ENCODE data around the gene PRSS58.

PRSS58 gene

DNA sequence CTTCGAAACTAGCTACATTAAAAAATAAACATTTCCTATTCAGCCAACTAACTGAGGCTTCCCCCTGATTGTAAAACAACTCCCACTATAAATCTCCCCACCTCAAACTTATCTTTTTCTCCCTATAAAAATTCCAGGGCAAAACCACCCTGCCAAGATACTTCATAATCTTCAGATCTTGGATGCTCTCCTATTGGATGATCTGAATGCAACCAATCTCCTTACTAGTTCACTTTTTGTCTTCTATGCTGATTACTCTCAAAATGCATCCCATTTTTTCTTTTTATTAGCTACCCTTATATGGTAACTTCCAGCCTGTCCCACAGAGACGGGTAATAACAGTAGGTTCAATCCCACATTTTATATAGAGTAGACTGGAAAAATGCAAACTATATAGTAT is 15.0 kb upstream of the PRSS58 start:
- H2BK12ac ChIP-seq (ENCODE audit: low read length) = no peak overlapping the region
- no peak overlapping the region for H4K91ac ChIP-seq (ENCODE audit: low read depth, low read length, poor library complexity)
- H3K18ac ChIP-seq (ENCODE audit: low read length) = no peak overlapping the region
- no peak overlapping the region for H3K9ac ChIP-seq (ENCODE audit: low read depth, low read length, poor library complexity)
- no peak overlapping the region for H2AK5ac ChIP-seq (ENCODE audit: low read depth, low read length)
- no peaks in the 10 kb centered on the region for H3K36me3 ChIP-seq (replicated peaks in 1 of 2; ENCODE audit: control insufficient read depth in 2 of 2, insufficient read depth in 2 of 2, low read length in 2 of 2)
- no peak overlapping the region for H2BK5ac ChIP-seq (ENCODE audit: low read length)
- H2BK15ac ChIP-seq (ENCODE audit: low read length) = no peak overlapping the region
- H3K27ac ChIP-seq (replicated peaks; ENCODE audit: low read length) = no peak overlapping the region
- H3K14ac ChIP-seq (ENCODE audit: low read length) = no peak overlapping the region
- H3K79me1 ChIP-seq (ENCODE audit: low read depth, low read length) = no peaks in the 10 kb centered on the region
- H4K8ac ChIP-seq (ENCODE audit: low read depth, low read length) = no peak overlapping the region
- no peak overlapping the region for H3K4ac ChIP-seq (ENCODE audit: low read length)
- no peaks in the 10 kb centered on the region for H3K4me1 ChIP-seq (ENCODE audit: control insufficient read depth in 2 of 2, insufficient read depth in 1 of 2, low read depth in 1 of 2, low read length in 2 of 2)
- H2BK120ac ChIP-seq (ENCODE audit: low read depth, low read length) = no peak overlapping the region
- no peak overlapping the region for H3K4me3 ChIP-seq (ENCODE audit: low read length in 2 of 2)
- no peaks in the 10 kb centered on the region for H3K27me3 ChIP-seq (ENCODE audit: control insufficient read depth in 3 of 3, insufficient read depth in 3 of 3, low read depth in 1 of 3, low read length in 3 of 3)
- DNase-seq (ENCODE audit: low spot score) = no peak
- H3K4me2 ChIP-seq (ENCODE audit: insufficient read depth, low read length, poor library complexity, severe bottlenecking) = no peak overlapping the region
- H3K23ac ChIP-seq (ENCODE audit: low read depth, low read length, poor library complexity) = no peak overlapping the region
- H3K9me3 ChIP-seq (replicated peaks in 1 of 2; ENCODE audit: control insufficient read depth in 2 of 2, insufficient read depth in 1 of 2, low read depth in 1 of 2, low read length in 2 of 2) = no peaks in the 10 kb centered on the region
- no peak overlapping the region for H2AFZ ChIP-seq (ENCODE audit: low read length)
- WGBS, 2 donors (ENCODE audit: extremely low coverage in 2 of 2, insufficient read length in 2 of 2, insufficient replicate concordance in 1 of 2) = no CpG with 5 or more reads among the region's 2 CpGs

DNA sequence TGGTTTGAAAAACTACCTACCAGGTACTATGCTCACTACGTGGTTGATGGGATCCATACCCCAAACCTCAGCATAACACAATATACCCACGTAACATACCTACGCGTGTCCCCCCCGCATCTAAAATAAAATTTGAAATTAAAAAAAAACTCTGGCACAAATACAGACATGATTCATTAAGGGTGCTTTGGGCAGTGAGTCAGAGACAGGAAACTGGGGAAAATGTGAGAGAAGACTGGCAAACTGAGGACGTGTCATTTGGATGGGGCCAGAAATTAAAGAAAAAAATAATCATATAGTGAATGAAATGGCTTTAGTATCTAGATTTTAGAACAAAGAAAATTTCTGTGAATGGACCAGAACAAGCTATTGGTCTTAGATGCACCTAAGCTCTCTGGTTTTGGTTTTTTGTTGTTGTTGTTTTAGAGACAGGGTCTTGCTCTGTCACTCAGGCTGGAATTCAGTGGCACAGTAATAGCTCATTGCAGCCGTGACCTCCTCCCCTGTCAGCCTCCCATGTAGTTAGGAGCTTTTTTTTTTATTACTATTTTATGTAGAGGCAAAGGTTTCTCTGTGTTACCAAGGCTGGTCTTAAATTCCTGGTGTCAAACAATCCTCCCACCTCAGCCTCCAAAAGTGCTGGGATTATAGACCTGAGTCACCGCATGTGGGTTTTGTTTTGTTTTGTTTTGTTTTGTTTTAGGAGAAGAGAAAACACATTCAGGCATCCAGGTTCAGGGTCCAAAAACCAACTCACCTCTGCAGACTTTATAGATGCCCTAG is 5.9 kb upstream of the PRSS58 start:
- H2BK5ac ChIP-seq (ENCODE audit: low read length) = no peak overlapping the region
- no peaks in the 10 kb centered on the region for H3K4me1 ChIP-seq (ENCODE audit: control insufficient read depth in 2 of 2, insufficient read depth in 1 of 2, low read depth in 1 of 2, low read length in 2 of 2)
- H3K14ac ChIP-seq (ENCODE audit: low read length) = no peak overlapping the region
- no peak overlapping the region for H2BK15ac ChIP-seq (ENCODE audit: low read length)
- H3K23ac ChIP-seq (ENCODE audit: low read depth, low read length, poor library complexity) = no peak overlapping the region
- no peak overlapping the region for H3K4ac ChIP-seq (ENCODE audit: low read length)
- H3K9ac ChIP-seq (ENCODE audit: low read depth, low read length, poor library complexity) = no peak overlapping the region
- H2BK120ac ChIP-seq (ENCODE audit: low read depth, low read length) = no peak overlapping the region
- H3K18ac ChIP-seq (ENCODE audit: low read length) = no peak overlapping the region
- H4K8ac ChIP-seq (ENCODE audit: low read depth, low read length) = no peak overlapping the region
- no peaks in the 10 kb centered on the region for H3K36me3 ChIP-seq (replicated peaks in 1 of 2; ENCODE audit: control insufficient read depth in 2 of 2, insufficient read depth in 2 of 2, low read length in 2 of 2)
- DNase-seq (ENCODE audit: low spot score) = no peak
- H2BK12ac ChIP-seq (ENCODE audit: low read length) = no peak overlapping the region
- no peak overlapping the region for H3K4me2 ChIP-seq (ENCODE audit: insufficient read depth, low read length, poor library complexity, severe bottlenecking)
- no peaks in the 10 kb centered on the region for H3K27me3 ChIP-seq (ENCODE audit: control insufficient read depth in 3 of 3, insufficient read depth in 3 of 3, low read depth in 1 of 3, low read length in 3 of 3)
- no peaks in the 10 kb centered on the region for H3K79me1 ChIP-seq (ENCODE audit: low read depth, low read length)
- no peak overlapping the region for H3K27ac ChIP-seq (replicated peaks; ENCODE audit: low read length)
- no peak overlapping the region for H3K4me3 ChIP-seq (ENCODE audit: low read length in 2 of 2)
- no peak overlapping the region for H4K91ac ChIP-seq (ENCODE audit: low read depth, low read length, poor library complexity)
- no CpG with 5 or more reads among the region's 8 CpGs for WGBS, 2 donors (ENCODE audit: extremely low coverage in 2 of 2, insufficient read length in 2 of 2, insufficient replicate concordance in 1 of 2)
- no peak overlapping the region for H2AK5ac ChIP-seq (ENCODE audit: low read depth, low read length)
- H2AFZ ChIP-seq (ENCODE audit: low read length) = no peak overlapping the region
- no peaks in the 10 kb centered on the region for H3K9me3 ChIP-seq (replicated peaks in 1 of 2; ENCODE audit: control insufficient read depth in 2 of 2, insufficient read depth in 1 of 2, low read depth in 1 of 2, low read length in 2 of 2)

- H4K91ac ChIP-seq (ENCODE audit: low read depth, low read length, poor library complexity) = no peak overlapping the region
- no peaks in the 10 kb centered on the region for H3K9me3 ChIP-seq (replicated peaks in 1 of 2; ENCODE audit: control insufficient read depth in 2 of 2, insufficient read depth in 1 of 2, low read depth in 1 of 2, low read length in 2 of 2)
- no peaks in the 10 kb centered on the region for H3K36me3 ChIP-seq (replicated peaks in 1 of 2; ENCODE audit: control insufficient read depth in 2 of 2, insufficient read depth in 2 of 2, low read length in 2 of 2)
- WGBS, 2 donors (ENCODE audit: extremely low coverage in 2 of 2, insufficient read length in 2 of 2, insufficient replicate concordance in 1 of 2) = no CpG with 5 or more reads among the region's 2 CpGs
- no peak overlapping the region for H2BK120ac ChIP-seq (ENCODE audit: low read depth, low read length)
- H3K18ac ChIP-seq (ENCODE audit: low read length) = no peak overlapping the region
- no peak overlapping the region for H4K8ac ChIP-seq (ENCODE audit: low read depth, low read length)
- no peak overlapping the region for H3K9ac ChIP-seq (ENCODE audit: low read depth, low read length, poor library complexity)
- H3K79me1 ChIP-seq (ENCODE audit: low read depth, low read length) = no peaks in the 10 kb centered on the region
- H2BK5ac ChIP-seq (ENCODE audit: low read length) = no peak overlapping the region
- H3K27ac ChIP-seq (replicated peaks; ENCODE audit: low read length) = no peak overlapping the region
- no peak overlapping the region for H2BK12ac ChIP-seq (ENCODE audit: low read length)
- no peak for DNase-seq (ENCODE audit: low spot score)
- no peak overlapping the region for H3K4ac ChIP-seq (ENCODE audit: low read length)
- no peak overlapping the region for H2AFZ ChIP-seq (ENCODE audit: low read length)
- H3K4me2 ChIP-seq (ENCODE audit: insufficient read depth, low read length, poor library complexity, severe bottlenecking) = no peak overlapping the region
- no peak overlapping the region for H3K23ac ChIP-seq (ENCODE audit: low read depth, low read length, poor library complexity)
- H3K4me3 ChIP-seq (ENCODE audit: low read length in 2 of 2) = no peak overlapping the region
- H2AK5ac ChIP-seq (ENCODE audit: low read depth, low read length) = no peak overlapping the region
- no peaks in the 10 kb centered on the region for H3K4me1 ChIP-seq (ENCODE audit: control insufficient read depth in 2 of 2, insufficient read depth in 1 of 2, low read depth in 1 of 2, low read length in 2 of 2)
- no peaks in the 10 kb centered on the region for H3K27me3 ChIP-seq (ENCODE audit: control insufficient read depth in 3 of 3, insufficient read depth in 3 of 3, low read depth in 1 of 3, low read length in 3 of 3)
- H3K14ac ChIP-seq (ENCODE audit: low read length) = no peak overlapping the region
- no peak overlapping the region for H2BK15ac ChIP-seq (ENCODE audit: low read length)
These were observed 7.2 kb downstream of the PRSS58 start for GRCh38 chr7:142250705-142251104.

GRCh38 chr7:142249918-142250317 is 7.9 kb downstream of the PRSS58 start:
- H3K9me3 ChIP-seq (replicated peaks in 1 of 2; ENCODE audit: control insufficient read depth in 2 of 2, insufficient read depth in 1 of 2, low read depth in 1 of 2, low read length in 2 of 2) = no peaks in the 10 kb centered on the region
- no peak overlapping the region for H3K4me3 ChIP-seq (ENCODE audit: low read length in 2 of 2)
- no peak overlapping the region for H4K91ac ChIP-seq (ENCODE audit: low read depth, low read length, poor library complexity)
- H2BK5ac ChIP-seq (ENCODE audit: low read length) = no peak overlapping the region
- no peak overlapping the region for H2BK15ac ChIP-seq (ENCODE audit: low read length)
- H3K4ac ChIP-seq (ENCODE audit: low read length) = no peak overlapping the region
- no peak for DNase-seq (ENCODE audit: low spot score)
- no peak overlapping the region for H3K23ac ChIP-seq (ENCODE audit: low read depth, low read length, poor library complexity)
- no peaks in the 10 kb centered on the region for H3K27me3 ChIP-seq (ENCODE audit: control insufficient read depth in 3 of 3, insufficient read depth in 3 of 3, low read depth in 1 of 3, low read length in 3 of 3)
- no peak overlapping the region for H3K9ac ChIP-seq (ENCODE audit: low read depth, low read length, poor library complexity)
- no peak overlapping the region for H3K27ac ChIP-seq (replicated peaks; ENCODE audit: low read length)
- H2BK12ac ChIP-seq (ENCODE audit: low read length) = no peak overlapping the region
- no peak overlapping the region for H2AK5ac ChIP-seq (ENCODE audit: low read depth, low read length)
- H3K4me2 ChIP-seq (ENCODE audit: insufficient read depth, low read length, poor library complexity, severe bottlenecking) = no peak overlapping the region
- no peaks in the 10 kb centered on the region for H3K79me1 ChIP-seq (ENCODE audit: low read depth, low read length)
- H2BK120ac ChIP-seq (ENCODE audit: low read depth, low read length) = no peak overlapping the region
- H3K14ac ChIP-seq (ENCODE audit: low read length) = no peak overlapping the region
- no peaks in the 10 kb centered on the region for H3K4me1 ChIP-seq (ENCODE audit: control insufficient read depth in 2 of 2, insufficient read depth in 1 of 2, low read depth in 1 of 2, low read length in 2 of 2)
- no peak overlapping the region for H4K8ac ChIP-seq (ENCODE audit: low read depth, low read length)
- no peak overlapping the region for H3K18ac ChIP-seq (ENCODE audit: low read length)
- H3K36me3 ChIP-seq (replicated peaks in 1 of 2; ENCODE audit: control insufficient read depth in 2 of 2, insufficient read depth in 2 of 2, low read length in 2 of 2) = no peaks in the 10 kb centered on the region
- H2AFZ ChIP-seq (ENCODE audit: low read length) = no peak overlapping the region

Measured in neuronal stem cell (in vitro differentiated cells).